IMR-90 (cell line): ENCODE results near the gene CD70. TPM values are rescaled to one million over a fixed set of nuclear protein-coding genes. Genes with fewer than 3 reads are reported as not detected.

Experiments
- ATAC-seq: fragments of 200-7000 bp; cut with Tn5 transposase; 2 replicates; pipeline ENCODE4 v1.9.1; 2020; ENCODE audit warnings: low read depth, mild to moderate bottlenecking, moderate library complexity
- BruUV-seq: library from RNA; stranded (reverse); fragments of 400-500 nt; replicated peaks from 2 replicates; lab custom pipeline; 2021; lab: Mats Ljungman, UMichigan
- CTCF ChIA-PET: fragments of 300-600 bp; formaldehyde crosslinking; extraction: SDS; loops from one replicate; lab custom pipeline; 2021; ENCODE audit warnings: antibody characterized with exemption; lab: Yijun Ruan, JAX
- POLR2A ChIA-PET: fragments of 300-600 bp; sonication (Branson Sonifier 250); formaldehyde crosslinking; loops from one replicate; lab custom pipeline; 2022; ENCODE audit warnings: antibody characterized with exemption; ENCODE audit not compliant: unreplicated experiment; lab: Charles Lee
- DNase-seq: peaks from one replicate; pipeline ENCODE4 v3.0.0; 2013
- H2AFZ ChIP-seq: replicated peaks from 2 replicates; pipeline ENCODE3; 2013; ENCODE audit warnings: low read length, mild to moderate bottlenecking; ENCODE audit not compliant: poor library complexity
- H2AK5ac ChIP-seq: 2 replicates; pipeline ENCODE4 v1.6.1; 2013; ENCODE audit warnings: low read depth, low read length, inconsistent platforms
- H2AK9ac ChIP-seq: replicated peaks from 2 replicates; pipeline ENCODE3; 2013; ENCODE audit warnings: mild to moderate bottlenecking, low read depth, low read length, moderate library complexity; ENCODE audit not compliant: poor library complexity
- H2BK120ac ChIP-seq: 2 replicates; pipeline ENCODE4 v1.6.1; 2013; ENCODE audit warnings: low read depth, low read length, inconsistent platforms
- H2BK15ac ChIP-seq: 3 replicates; pipeline ENCODE4 v1.6.1; 2013; ENCODE audit warnings: low read depth, low read length, inconsistent platforms
- H2BK20ac ChIP-seq: 2 replicates; pipeline ENCODE4 v1.6.1; 2013; ENCODE audit warnings: low read depth, mild to moderate bottlenecking, inconsistent platforms, low read length, moderate library complexity
- H2BK5ac ChIP-seq: 2 replicates; pipeline ENCODE4 v1.6.1; 2013; ENCODE audit warnings: mild to moderate bottlenecking, low read depth, low read length, inconsistent platforms; ENCODE audit not compliant: poor library complexity, severe bottlenecking
- H3K14ac ChIP-seq: replicated peaks from 2 replicates; pipeline ENCODE4 v1.6.1; 2013; ENCODE audit warnings: low read depth, low read length, inconsistent platforms
- H3K18ac ChIP-seq: 2 replicates; pipeline ENCODE4 v1.6.1; 2013; ENCODE audit warnings: low read depth, low read length, control low read depth
- H3K23ac ChIP-seq: 2 replicates; pipeline ENCODE4 v1.6.1; 2013; ENCODE audit warnings: low read depth, low read length, inconsistent platforms
- H3K27ac ChIP-seq: 2 replicates; pipeline ENCODE4 v1.5.1; 2013; ENCODE audit warnings: mild to moderate bottlenecking, control low read depth, low read length; ENCODE audit not compliant: insufficient read depth
- H3K27me3 ChIP-seq: 2 replicates; pipeline ENCODE4 v1.6.1; 2013; ENCODE audit warnings: low read length; ENCODE audit not compliant: control insufficient read depth, insufficient read depth
- H3K36me3 ChIP-seq: 2 replicates; pipeline ENCODE4 v1.6.1; 2013; ENCODE audit warnings: low read length, mixed read lengths; ENCODE audit not compliant: control insufficient read depth, insufficient read depth
- H3K4ac ChIP-seq: 2 replicates; pipeline ENCODE4 v1.6.1; 2013; ENCODE audit warnings: low read depth, low read length, inconsistent platforms
- H3K4me1 ChIP-seq: 2 replicates; pipeline ENCODE4 v1.6.1; 2013; ENCODE audit warnings: low read length, mixed read lengths; ENCODE audit not compliant: control insufficient read depth, insufficient read depth
- H3K4me2 ChIP-seq: 2 replicates; pipeline ENCODE4 v1.6.1; 2013; ENCODE audit warnings: low read depth, mild to moderate bottlenecking, control low read depth, low read length, moderate library complexity
- H3K4me3 ChIP-seq: 2 replicates; pipeline ENCODE4 v1.5.1; 2013; ENCODE audit warnings: low read depth, mild to moderate bottlenecking, control low read depth, low read length, moderate library complexity; ENCODE audit not compliant: insufficient read depth
- H3K56ac ChIP-seq: 2 replicates; pipeline ENCODE4 v1.6.1; 2013; ENCODE audit warnings: low read length, inconsistent platforms; ENCODE audit not compliant: insufficient read depth; ENCODE audit errors: extremely low read depth
- H3K79me1 ChIP-seq, 2 experiments: 2 replicates each; pipeline ENCODE4 v1.6.1; 2013; ENCODE audit warnings: low read length in 2 of 2, inconsistent platforms in 1 of 2, low read depth in 1 of 2
- H3K9ac ChIP-seq: 2 replicates; pipeline ENCODE4 v1.6.1; 2013; ENCODE audit warnings: low read depth, low read length, control low read depth
- H3K9me1 ChIP-seq: 2 replicates; pipeline ENCODE4 v1.6.1; 2013; ENCODE audit warnings: low read length, inconsistent platforms; ENCODE audit not compliant: insufficient read depth
- H3K9me3 ChIP-seq: 2 replicates; pipeline ENCODE4 v1.6.1; 2013; ENCODE audit warnings: low read length; ENCODE audit not compliant: control insufficient read depth, insufficient read depth
- H4K20me1 ChIP-seq: 2 replicates; pipeline ENCODE4 v1.6.1; 2013; ENCODE audit warnings: low read length, inconsistent platforms; ENCODE audit not compliant: insufficient read depth
- H4K5ac ChIP-seq: 2 replicates; pipeline ENCODE4 v1.6.1; 2013; ENCODE audit warnings: mild to moderate bottlenecking, low read depth, low read length, control low read depth
- H4K8ac ChIP-seq, 2 experiments: 2 replicates each; pipeline ENCODE4 v1.6.1; 2013; ENCODE audit warnings: low read depth in 2 of 2, low read length in 2 of 2, control low read depth in 1 of 2, inconsistent platforms in 1 of 2
- H4K91ac ChIP-seq: 2 replicates; pipeline ENCODE4 v1.6.1; 2013; ENCODE audit warnings: low read depth, low read length, inconsistent platforms; ENCODE audit not compliant: insufficient read depth
- BHLHE40 ChIP-seq: fragments of 150-350 bp; IDR thresholded peaks from 2 replicates; pipeline ENCODE4 v1.6.1; 2016; ENCODE audit warnings: mild to moderate bottlenecking, low read depth, low read length
- CEBPB ChIP-seq: IDR thresholded peaks from 2 replicates; pipeline ENCODE4 v1.6.1; 2012; ENCODE audit warnings: low read depth, low read length, improper control_type of control experiment
- CHD1 ChIP-seq: IDR thresholded peaks from 2 replicates; pipeline ENCODE4 v1.6.1; 2012; ENCODE audit warnings: low read depth, low read length, improper control_type of control experiment
- CTCF ChIP-seq: conservative IDR thresholded peaks from 2 replicates; pipeline ENCODE4 v1.5.1; 2012; ENCODE audit warnings: mild to moderate bottlenecking, low read depth, low read length, improper control_type of control experiment
- ELK1 ChIP-seq: fragments of 150-350 bp; IDR thresholded peaks from 2 replicates; pipeline ENCODE4 v1.6.1; 2016; ENCODE audit warnings: low read depth, mild to moderate bottlenecking, low read length, moderate library complexity, borderline replicate concordance
- FOS ChIP-seq: fragments of 150-350 bp; IDR thresholded peaks from 2 replicates; pipeline ENCODE4 v1.6.1; 2016; ENCODE audit warnings: low read depth, low read length
- MAFK ChIP-seq: IDR thresholded peaks from 2 replicates; pipeline ENCODE4 v1.6.1; 2012; ENCODE audit warnings: low read depth, low read length, improper control_type of control experiment
- MAZ ChIP-seq: IDR thresholded peaks from 2 replicates; pipeline ENCODE4 v1.6.1; 2012; ENCODE audit warnings: low read depth, mild to moderate bottlenecking, low read length, improper control_type of control experiment, moderate library complexity, borderline replicate concordance
- MXI1 ChIP-seq: IDR thresholded peaks from 2 replicates; pipeline ENCODE4 v1.6.1; 2012; ENCODE audit warnings: low read depth, mild to moderate bottlenecking, low read length, moderate library complexity, borderline replicate concordance
- NFE2L2 ChIP-seq: fragments of 150-350 bp; IDR thresholded peaks from 2 replicates; pipeline ENCODE4 v1.6.1; 2016; ENCODE audit warnings: low read depth, mild to moderate bottlenecking, low read length
- POLR2A ChIP-seq: IDR thresholded peaks from 2 replicates; pipeline ENCODE4 v1.6.1; 2012; ENCODE audit warnings: mild to moderate bottlenecking, low read depth, low read length
- RAD21 ChIP-seq: IDR thresholded peaks from 2 replicates; pipeline ENCODE4 v1.6.1; 2012; ENCODE audit warnings: low read length, improper control_type of control experiment
- RCOR1 ChIP-seq: IDR thresholded peaks from 2 replicates; pipeline ENCODE4 v1.6.1; 2012; ENCODE audit warnings: mild to moderate bottlenecking, low read length, improper control_type of control experiment; ENCODE audit not compliant: insufficient replicate concordance
- RFX5 ChIP-seq: IDR thresholded peaks from 2 replicates; pipeline ENCODE4 v1.8.0; 2012; ENCODE audit warnings: low read depth, mild to moderate bottlenecking, low read length, moderate library complexity
- SMC3 ChIP-seq: fragments of 150-350 bp; IDR thresholded peaks from 2 replicates; pipeline ENCODE4 v1.6.1; 2016; ENCODE audit warnings: low read depth, mild to moderate bottlenecking, antibody characterized with exemption, low read length, moderate library complexity
- USF2 ChIP-seq: fragments of 150-350 bp; IDR thresholded peaks from 2 replicates; pipeline ENCODE4 v1.6.1; 2017; ENCODE audit warnings: mild to moderate bottlenecking, antibody characterized with exemption, low read length, low read depth
- WGBS, 2 experiments: methylation state at CpG; one replicate each; pipeline versions ENCODE4 v1.1.5 to v1.1.7; 2013; ENCODE audit warnings: missing lambda C conversion rate in 2 of 2; ENCODE audit not compliant: insufficient read length in 1 of 2; ENCODE audit errors: extremely low coverage in 2 of 2; 5-methylcytosine and 5-hydroxymethylcytosine counted together
- dilution Hi-C: fragments of 300-500 bp; cut with HindIII; formaldehyde crosslinking; loops from one replicate; pipeline ENCODE4 v1.14.3; 2018; ENCODE audit warnings: low sequenced_read_pairs; ENCODE audit not compliant: unreplicated experiment
- in situ Hi-C: fragments of 300-500 bp; cut with MboI; formaldehyde crosslinking; loops from 3 replicates; pipeline ENCODE4 v1.14.3; 2019; ENCODE audit warnings: low sequenced_read_pairs, inconsistent platforms, mixed read lengths
- intact Hi-C: fragments of 100-400 bp; cut with micrococcal nuclease; formaldehyde crosslinking; loops from 2 replicates; pipeline ENCODE4 v1.10.0; 2022
- polyA plus RNA-seq, 3 experiments: library from polyadenylated mRNA; depleted of rRNA; stranded (reverse); fragments of >200 nt; gene quantifications; 2 replicates each; pipeline ENCODE4 v1.2.3, GENCODE V29; 2012; ENCODE audit warnings: low replicate concordance in 1 of 3
- total RNA-seq: library from RNA; depleted of rRNA; stranded (reverse); fragments of >200 nt; gene quantifications from 2 replicates; pipeline ENCODE4 v1.2.3, GENCODE V29; 2012

The CD70 gene
- total and polyA plus RNA-seq, 2 of the 4 experiments (the other 2 are of a cell fraction): not detected

GRCh38 chr19:6573350-6573749, 17.6 kb downstream of the CD70 start:
- TF ChIP-seq CEBPB (no peak), ELK1 (no peak), FOS (no peak), BHLHE40 (no peak), CTCF (no peak), MXI1 (no peak), RFX5 (no peak), MAZ (no peak), RCOR1 (no peak), CHD1 (no peak), RAD21 (no peak), USF2 (no peak), SMC3 (no peak), NFE2L2 (no peak), MAFK (no peak), POLR2A (no peak)
- no peak overlapping the region for H3K14ac ChIP-seq
- no peaks in the 10 kb centered on the region for H3K4me1 ChIP-seq
- dilution Hi-C loops: no loop called here
- no peak overlapping the region for H3K9ac ChIP-seq
- H2BK20ac ChIP-seq: no peak overlapping the region
- H3K18ac ChIP-seq: no peak overlapping the region
- no peak overlapping the region for H4K5ac ChIP-seq
- H3K9me1 ChIP-seq: no peaks in the 10 kb centered on the region
- ChIA-PET POLR2A (no interaction called here), CTCF (no interaction called here)
- no peak for DNase-seq
- H3K4ac ChIP-seq: no peak overlapping the region
- H3K23ac ChIP-seq: no peak overlapping the region
- no peak overlapping the region for H4K8ac ChIP-seq
- no peak overlapping the region for H2BK5ac ChIP-seq
- no peaks in the 10 kb centered on the region for H4K20me1 ChIP-seq
- H3K79me1 ChIP-seq: no peaks in the 10 kb centered on the region
- H3K56ac ChIP-seq: no peak overlapping the region
- H3K27ac ChIP-seq: no peak overlapping the region
- H2AFZ ChIP-seq: no peak overlapping the region
- H2AK5ac ChIP-seq: no peak overlapping the region
- no peak for ATAC-seq
- no peaks in the 10 kb centered on the region for H3K36me3 ChIP-seq
- H3K4me2 ChIP-seq: no peak overlapping the region
- WGBS, 2 experiments: no CpG with 5 or more reads among the region's 1 CpG
- H2BK15ac ChIP-seq: no peak overlapping the region
- no peaks in the 10 kb centered on the region for H3K9me3 ChIP-seq
- BruUV-seq: no TSS peak
- intact Hi-C loops: no loop called here
- no peak overlapping the region for H2BK120ac ChIP-seq
- in situ Hi-C loops: no loop called here
- no peak overlapping the region for H3K4me3 ChIP-seq
- no peak overlapping the region for H4K91ac ChIP-seq
- no peaks in the 10 kb centered on the region for H3K27me3 ChIP-seq
- no peak overlapping the region for H2AK9ac ChIP-seq
